ENCODE results near the gene RPS3A. TPM values are rescaled to one million over a fixed set of nuclear protein-coding genes. Genes with fewer than 3 reads are reported as not detected.

The RPS3A gene
- total and polyA plus RNA-seq, 2 donors (not counting 3 experiments of a cell fraction or from before 2014, with no cell fraction given), result 1,367 to 1,494 TPM

GRCh38 chr4:151153585-151153984, 54.2 kb downstream of the RPS3A start:
- Histone ChIP-seq H3K36me3 (ENCODE audit: control insufficient read depth in 2 of 2, extremely low read depth in 1 of 2, insufficient read depth in 2 of 2, low read length in 2 of 2) (peaks cover 2 to 9% of the 10 kb centered on the region in 2 experiments), H3K9me3 (replicated peaks; ENCODE audit: control insufficient read depth, insufficient read depth, low read length) (no peaks in the 10 kb centered on the region), H3K9ac (replicated peaks; ENCODE audit: extremely low read depth, insufficient read depth, low read length) (no peak overlapping the region), H3K79me2 (ENCODE audit: control insufficient read depth, insufficient read depth, low read length) (no peaks in the 10 kb centered on the region), H3K9me1 (replicated peaks; ENCODE audit: control insufficient read depth, extremely low read depth, insufficient read depth, low read length) (no peaks in the 10 kb centered on the region), H2AFZ (ENCODE audit: low read depth, low read length) (no peak overlapping the region), H3K4me2 (ENCODE audit: insufficient read depth, low read length) (no peak overlapping the region), H3K27me3 (ENCODE audit: control insufficient read depth in 2 of 2, insufficient read depth in 2 of 2, low read length in 2 of 2) (no peaks in the 10 kb centered on the region), H3K27ac (ENCODE audit: insufficient read depth, low read depth, low read length) (no peak overlapping the region), H3K4me3 (replicated peaks in 1 of 3; ENCODE audit: insufficient read depth in 1 of 3, low read depth in 1 of 3, low read length in 3 of 3) (no peak overlapping the region), H3K4me1 (ENCODE audit: control insufficient read depth, extremely low read depth, insufficient read depth, low read length) (no peaks in the 10 kb centered on the region), H4K20me1 (replicated peaks; ENCODE audit: control insufficient read depth, extremely low read depth, insufficient read depth, low read length) (no peaks in the 10 kb centered on the region)
- no peak for DNase-seq (ENCODE audit: low read depth, low spot score)
- ChIA-PET POLR2A (no interaction called here), CTCF (no interaction called here)
- dilution Hi-C loops (cut with MboI; ENCODE audit: extremely low pct_ligation_motif_present, low sequenced_read_pairs), result no loop called here
- FAIRE-seq, result no peak
- intact Hi-C loops (cut with micrococcal nuclease), result no loop called here
- TF ChIP-seq CTCF (IDR thresholded peaks at IDR 0.05; ENCODE audit: extremely low read depth in 1 of 2, insufficient read depth in 1 of 2, low read depth in 1 of 2, low read length in 2 of 2), result no peak
- no peak for TF ChIP-seq MYC (IDR thresholded peaks at IDR 0.05; ENCODE audit: low read depth, low read length)
- no peak for TF ChIP-seq POLR2A (IDR thresholded peaks at IDR 0.05; ENCODE audit: low read depth, low read length)
- TF ChIP-seq JUN (IDR thresholded peaks at IDR 0.05; ENCODE audit: borderline replicate concordance, insufficient read depth, insufficient read length, low read depth), result no peak
- TF ChIP-seq FOS (IDR thresholded peaks at IDR 0.05; ENCODE audit: borderline replicate concordance, insufficient read depth, low read length), result no peak
- no peak for TF ChIP-seq MAX (IDR thresholded peaks at IDR 0.05; ENCODE audit: insufficient read depth, insufficient read length)
- TF ChIP-seq POLR2AphosphoS5 (IDR thresholded peaks at IDR 0.05; ENCODE audit: insufficient read depth, low read depth, low read length), result no peak
- TF ChIP-seq GATA2 (IDR thresholded peaks at IDR 0.05; ENCODE audit: insufficient read depth, insufficient read length, low read depth, low read length), result no peak
- no peak for TF ChIP-seq EZH2 (IDR thresholded peaks at IDR 0.05; ENCODE audit: borderline replicate concordance, low read depth, low read length, severe bottlenecking)
- BruUV-seq (replicated peaks), result no TSS peak

Small RNAs within 50 kb of the gene (small RNA-seq; reads per million reads assigned to genes)
- not detected for gene SNORD73A (ENCODE audit: insufficient read depth, insufficient read length, low read depth, low replicate concordance)
- gene SNORD73B (ENCODE audit: insufficient read depth, insufficient read length, low read depth, low replicate concordance), result 16.4 reads per million, percentile 75 among the genes with 10 or more reads in this experiment

Other genes starting within 250 kb of the RPS3A start
- gene LRBA, start 84.3 kb upstream of the RPS3A start, total RNA-seq, result 35.1 and 38.7 TPM in 2 replicates
- 15.6 and 18.0 TPM in 2 replicates for gene LRBA, start 84.3 kb upstream of the RPS3A start, polyA plus RNA-seq
- gene PRSS48, start 177.5 kb downstream of the RPS3A start, total RNA-seq, result not detected in 2 replicates
- not detected in 2 replicates for gene PRSS48, start 177.5 kb downstream of the RPS3A start, polyA plus RNA-seq
- 86.3 and 92.8 TPM in 2 replicates for gene SH3D19, start 226.0 kb downstream of the RPS3A start, total RNA-seq
- 30.2 and 37.5 TPM in 2 replicates for gene SH3D19, start 226.0 kb downstream of the RPS3A start, polyA plus RNA-seq

Measured in endothelial cell of umbilical vein (primary cell).